ENCODE measurements around the gene ZSCAN10. TPM values are rescaled to one million over a fixed set of nuclear protein-coding genes. Genes with fewer than 3 reads are reported as not detected.

The ZSCAN10 gene
- total and polyA plus RNA-seq, 9 of the 15 experiments (the other 6 are each of a cell fraction or from before 2014, with no cell fraction given) = 0.22 TPM; not detected in 8

GRCh38 chr16:3066440-3066748 lies 32.7 kb downstream of the ZSCAN10 start:
- no peak overlapping the region for H3K4me3 ChIP-seq
- no peak for FAIRE-seq
- ChIA-PET CTCF (ENCODE audit: low intra/inter-chr PET ratio) (no interaction called here), POLR2A (interaction anchor here (0.7 kb wide), 1 partner anchor 86 kb away, joined by 3 read pairs; no protein-coding TSS in a partner anchor)
- in situ Hi-C loops (cut with MboI) = no loop called here
- H3K27ac ChIP-seq (ENCODE audit: extremely low read depth, low read depth, low read length) = no peak overlapping the region
- no peak overlapping the region for H2AFZ ChIP-seq (ENCODE audit: low read depth, low read length)
- H3K9me3 ChIP-seq (replicated peaks; ENCODE audit: control insufficient read depth, insufficient read depth, low read depth, low read length) = no peaks in the 10 kb centered on the region
- no peak overlapping the region for H3K9ac ChIP-seq (ENCODE audit: insufficient read depth in 1 of 2, low read depth in 2 of 2, low read length in 2 of 2)
- H3K4me1 ChIP-seq (replicated peaks in 1 of 2; ENCODE audit: control insufficient read depth in 2 of 2, insufficient read depth in 2 of 2, low read length in 2 of 2) = peaks cover 8 to 41% of the 10 kb centered on the region in 2 experiments; a peak in 4 of 5 replicates
- no peaks in the 10 kb centered on the region for H3K79me2 ChIP-seq (ENCODE audit: control insufficient read depth, insufficient read depth, low read length)
- no peak for ATAC-seq
- no peaks in the 10 kb centered on the region for H3K27me3 ChIP-seq (ENCODE audit: control insufficient read depth in 2 of 2, insufficient read depth in 2 of 2, low read length in 2 of 2)
- TF ChIP-seq YBX1 (IDR thresholded peaks at IDR 0.05) (no peak), PPARD (CRISPR knock-in tag; IDR thresholded peaks at IDR 0.05) (no peak), ZBTB33 (CRISPR knock-in tag; IDR thresholded peaks at IDR 0.05) (no peak), TAF15 (IDR thresholded peaks at IDR 0.05; ENCODE audit: low read depth, low read length) (no peak), MYBL2 (IDR thresholded peaks at IDR 0.05; ENCODE audit: low read depth) (no peak), MYBL2 (CRISPR knock-in tag; IDR thresholded peaks at IDR 0.05; ENCODE audit: borderline replicate concordance) (no peak), SP2 (IDR thresholded peaks at IDR 0.05; ENCODE audit: extremely low read depth, low read depth, low read length, poor library complexity, severe bottlenecking) (no peak), ZNF253 (CRISPR knock-in tag; conservative IDR thresholded peaks at IDR 0.05) (no peak), SMAD4 (CRISPR knock-in tag; conservative IDR thresholded peaks at IDR 0.05) (no peak)
- TF ChIP-seq, protein P1, sequence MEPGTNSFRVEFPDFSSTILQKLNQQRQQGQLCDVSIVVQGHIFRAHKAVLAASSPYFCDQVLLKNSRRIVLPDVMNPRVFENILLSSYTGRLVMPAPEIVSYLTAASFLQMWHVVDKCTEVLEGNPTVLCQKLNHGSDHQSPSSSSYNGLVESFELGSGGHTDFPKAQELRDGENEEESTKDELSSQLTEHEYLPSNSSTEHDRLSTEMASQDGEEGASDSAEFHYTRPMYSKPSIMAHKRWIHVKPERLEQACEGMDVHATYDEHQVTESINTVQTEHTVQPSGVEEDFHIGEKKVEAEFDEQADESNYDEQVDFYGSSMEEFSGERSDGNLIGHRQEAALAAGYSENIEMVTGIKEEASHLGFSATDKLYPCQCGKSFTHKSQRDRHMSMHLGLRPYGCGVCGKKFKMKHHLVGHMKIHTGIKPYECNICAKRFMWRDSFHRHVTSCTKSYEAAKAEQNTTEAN (CRISPR knock-in tag; IDR thresholded peaks at IDR 0.05) = no peak
- no peaks in the 10 kb centered on the region for H3K9me1 ChIP-seq (ENCODE audit: control insufficient read depth, insufficient read depth, low read length)
- 71% methylated on average over 5 of the region's 7 CpGs for WGBS (ENCODE audit: insufficient coverage, low coverage, missing lambda C conversion rate)
- no peaks in the 10 kb centered on the region for H4K20me1 ChIP-seq (replicated peaks; ENCODE audit: control insufficient read depth, insufficient read depth, low read length)
- DNase-seq (ENCODE audit: extremely low read depth in 1 of 4, low spot score in 3 of 4) = no peak
- intact Hi-C loops (cut with micrococcal nuclease) = no loop called here
- H3K36me3 ChIP-seq (ENCODE audit: control insufficient read depth, insufficient read depth, low read length) = no peaks in the 10 kb centered on the region
- no peak overlapping the region for H3K4me2 ChIP-seq (ENCODE audit: insufficient read depth, low read length)
- no TSS peak for BruUV-seq (replicated peaks)
